Fibroblast of pulmonary artery (primary cell): Measurements from ENCODE around the gene CABLES1.

Experiments
- DNase-seq: peaks from one replicate; pipeline ENCODE4 v3.0.0-alpha.2; 2010; ENCODE audit warnings: low read depth
- H3K4me3 ChIP-seq: replicated peaks from 2 replicates; pipeline ENCODE4 v1.5.1; 2011; ENCODE audit warnings: low read depth, mild to moderate bottlenecking, control low read depth, low read length, moderate library complexity
- TF ChIP-seq, protein P1 (sequence below): IDR thresholded peaks from 2 replicates; pipeline ENCODE4 v1.5.1; 2011; ENCODE audit warnings: mild to moderate bottlenecking, control low read depth, low read length, inconsistent platforms; ENCODE audit errors: missing control alignments

Gene CABLES1

DNA sequence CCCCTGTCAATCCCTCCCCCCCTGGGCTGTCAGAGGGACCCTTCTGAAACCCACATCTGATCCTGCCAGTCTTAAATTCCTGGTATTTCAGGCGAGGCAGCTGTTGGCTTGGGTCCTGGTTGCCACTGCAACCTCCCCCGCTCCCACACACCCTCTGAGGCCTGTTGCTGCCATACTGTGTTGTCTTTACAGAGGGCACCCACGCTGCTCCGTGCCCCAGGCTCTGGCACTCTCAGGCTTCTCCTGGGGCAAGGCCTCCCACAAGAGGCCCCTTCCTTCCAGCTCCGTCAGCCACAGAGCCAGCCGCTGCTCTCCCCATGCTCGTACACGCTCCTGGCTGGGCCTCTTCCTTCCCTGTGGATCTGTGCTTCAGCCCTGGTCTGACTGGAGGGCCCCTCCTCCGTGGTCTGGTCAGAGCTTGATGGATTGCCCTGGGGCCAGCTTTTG, 8.6 kb downstream of the CABLES1 start:
- peak; percentile 35 for DNase-seq
- TF ChIP-seq, protein P1, sequence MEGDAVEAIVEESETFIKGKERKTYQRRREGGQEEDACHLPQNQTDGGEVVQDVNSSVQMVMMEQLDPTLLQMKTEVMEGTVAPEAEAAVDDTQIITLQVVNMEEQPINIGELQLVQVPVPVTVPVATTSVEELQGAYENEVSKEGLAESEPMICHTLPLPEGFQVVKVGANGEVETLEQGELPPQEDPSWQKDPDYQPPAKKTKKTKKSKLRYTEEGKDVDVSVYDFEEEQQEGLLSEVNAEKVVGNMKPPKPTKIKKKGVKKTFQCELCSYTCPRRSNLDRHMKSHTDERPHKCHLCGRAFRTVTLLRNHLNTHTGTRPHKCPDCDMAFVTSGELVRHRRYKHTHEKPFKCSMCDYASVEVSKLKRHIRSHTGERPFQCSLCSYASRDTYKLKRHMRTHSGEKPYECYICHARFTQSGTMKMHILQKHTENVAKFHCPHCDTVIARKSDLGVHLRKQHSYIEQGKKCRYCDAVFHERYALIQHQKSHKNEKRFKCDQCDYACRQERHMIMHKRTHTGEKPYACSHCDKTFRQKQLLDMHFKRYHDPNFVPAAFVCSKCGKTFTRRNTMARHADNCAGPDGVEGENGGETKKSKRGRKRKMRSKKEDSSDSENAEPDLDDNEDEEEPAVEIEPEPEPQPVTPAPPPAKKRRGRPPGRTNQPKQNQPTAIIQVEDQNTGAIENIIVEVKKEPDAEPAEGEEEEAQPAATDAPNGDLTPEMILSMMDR: no peak
- H3K4me3 ChIP-seq: no peak overlapping the region

DNA sequence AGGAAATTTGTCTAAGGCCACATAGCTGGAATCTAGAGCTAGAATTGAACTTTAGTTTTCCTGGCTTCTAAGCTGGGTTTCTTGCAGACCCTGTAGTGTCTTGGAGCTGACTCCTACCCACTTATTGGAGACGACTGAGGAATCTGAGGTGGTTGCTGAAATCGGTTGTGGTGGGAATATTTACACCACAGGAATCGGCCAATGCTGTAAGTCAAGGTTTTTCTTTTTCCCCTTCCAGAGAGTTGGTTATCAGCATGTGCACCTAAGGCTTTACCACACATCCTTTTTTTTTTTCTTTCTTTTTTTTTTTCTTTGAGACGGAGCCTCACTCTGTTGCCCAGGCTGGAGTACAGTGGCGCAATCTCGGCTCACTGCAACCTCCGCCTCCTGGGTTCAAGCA, 9.4 kb downstream of the CABLES1 start:
- no peak for DNase-seq
- TF ChIP-seq, protein P1: no peak

DNA sequence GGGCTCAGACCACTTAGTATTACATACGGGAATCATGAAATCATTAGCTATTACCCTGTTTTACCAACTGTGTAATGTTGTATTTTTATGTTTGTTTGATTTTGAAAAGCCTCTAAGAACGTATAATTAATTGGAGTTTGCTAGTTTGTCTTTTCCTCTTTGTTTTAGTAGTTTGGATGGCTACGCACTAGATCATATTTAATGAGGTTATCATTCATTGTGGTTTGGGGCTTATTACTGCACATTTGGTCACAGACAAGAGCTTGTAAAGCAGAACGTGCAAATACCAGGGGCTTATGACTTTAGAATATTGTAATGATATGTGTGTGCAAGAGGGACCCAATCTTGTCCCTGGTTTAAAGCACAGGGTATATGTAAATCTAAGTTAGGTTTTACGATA, 10.3 kb downstream of the CABLES1 start:
- TF ChIP-seq, protein P1: no peak

More for the DNA sequence above, 9.4 kb downstream of the CABLES1 start:
- no peak overlapping the region for H3K4me3 ChIP-seq

DNA sequence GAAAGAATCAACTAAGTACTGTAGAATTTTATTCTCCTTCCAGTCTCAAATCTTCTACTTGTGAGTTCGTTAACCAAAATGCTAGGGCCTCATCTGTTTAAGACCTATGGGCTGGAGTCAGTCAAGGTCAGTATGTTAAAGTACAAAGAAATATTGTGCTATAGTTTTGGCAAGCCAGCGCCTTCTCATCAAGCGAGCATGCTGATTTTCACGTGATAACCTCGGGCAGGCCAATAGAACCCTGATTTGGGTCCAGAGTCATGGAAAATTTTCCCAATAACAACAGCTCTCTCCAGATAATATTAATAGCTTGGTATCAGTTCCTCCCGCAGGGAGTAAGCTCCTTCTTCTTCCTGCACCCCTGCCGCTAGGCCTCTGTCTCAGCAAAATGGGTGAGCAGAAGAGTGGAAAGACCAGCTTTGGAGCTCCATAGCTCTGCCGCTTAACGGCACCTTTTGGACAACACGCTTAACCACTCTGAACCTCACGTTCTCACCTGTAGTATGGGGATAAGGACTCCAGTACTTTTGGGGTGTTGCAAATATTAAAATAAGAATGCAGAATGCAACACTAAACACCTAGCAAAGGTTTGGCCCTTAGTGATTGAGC, 11.7 kb downstream of the CABLES1 start:
- DNase-seq: no peak
- TF ChIP-seq, protein P1: no peak

More for the DNA sequence above, 10.3 kb downstream of the CABLES1 start:
- H3K4me3 ChIP-seq: no peak overlapping the region
- no peak for DNase-seq

DNA sequence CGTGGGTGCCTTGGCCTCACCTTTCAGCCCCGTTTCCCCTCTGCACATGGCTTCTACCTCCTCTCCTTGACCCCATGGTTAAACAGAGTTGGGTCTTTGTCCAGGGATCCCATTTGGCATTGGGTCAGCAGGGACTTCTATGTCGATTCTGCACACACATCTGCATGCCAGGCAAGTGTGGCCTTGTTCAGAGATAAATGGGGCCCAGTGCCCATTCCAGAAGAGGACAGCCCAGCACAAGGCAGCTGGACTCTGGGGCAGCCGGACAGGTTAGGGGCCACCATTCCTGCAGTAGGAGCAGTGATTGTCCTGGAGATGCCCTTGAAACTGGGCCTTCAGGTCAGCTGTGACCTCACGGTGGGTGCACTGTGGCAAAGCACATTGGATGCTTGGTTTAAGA, 13.1 kb downstream of the CABLES1 start:
- TF ChIP-seq, protein P1: no peak
- no peak overlapping the region for H3K4me3 ChIP-seq
- DNase-seq: no peak

More for the DNA sequence above, 11.7 kb downstream of the CABLES1 start:
- no peak overlapping the region for H3K4me3 ChIP-seq

DNA sequence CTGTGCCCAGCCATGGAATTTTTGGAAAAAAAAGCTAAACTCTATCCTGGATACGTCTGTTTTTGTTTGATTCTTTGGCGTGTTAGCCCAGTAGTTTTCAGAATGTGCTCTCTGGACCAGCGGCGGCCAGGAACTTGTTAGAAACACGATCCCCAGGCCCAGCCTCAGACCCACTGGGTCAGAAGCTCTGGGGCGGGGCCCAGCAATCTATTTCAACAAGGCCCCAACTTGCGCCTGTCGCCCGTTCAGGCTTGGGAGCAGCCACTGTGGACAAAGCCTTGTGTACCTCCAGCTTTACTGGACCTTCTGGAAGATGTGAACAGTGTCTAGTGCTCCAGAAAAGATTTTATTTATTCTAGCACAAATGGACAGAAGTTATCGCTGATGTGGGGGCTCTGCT, 14.3 kb downstream of the CABLES1 start:
- TF ChIP-seq, protein P1: no peak
- no peak overlapping the region for H3K4me3 ChIP-seq
- DNase-seq: no peak

DNA sequence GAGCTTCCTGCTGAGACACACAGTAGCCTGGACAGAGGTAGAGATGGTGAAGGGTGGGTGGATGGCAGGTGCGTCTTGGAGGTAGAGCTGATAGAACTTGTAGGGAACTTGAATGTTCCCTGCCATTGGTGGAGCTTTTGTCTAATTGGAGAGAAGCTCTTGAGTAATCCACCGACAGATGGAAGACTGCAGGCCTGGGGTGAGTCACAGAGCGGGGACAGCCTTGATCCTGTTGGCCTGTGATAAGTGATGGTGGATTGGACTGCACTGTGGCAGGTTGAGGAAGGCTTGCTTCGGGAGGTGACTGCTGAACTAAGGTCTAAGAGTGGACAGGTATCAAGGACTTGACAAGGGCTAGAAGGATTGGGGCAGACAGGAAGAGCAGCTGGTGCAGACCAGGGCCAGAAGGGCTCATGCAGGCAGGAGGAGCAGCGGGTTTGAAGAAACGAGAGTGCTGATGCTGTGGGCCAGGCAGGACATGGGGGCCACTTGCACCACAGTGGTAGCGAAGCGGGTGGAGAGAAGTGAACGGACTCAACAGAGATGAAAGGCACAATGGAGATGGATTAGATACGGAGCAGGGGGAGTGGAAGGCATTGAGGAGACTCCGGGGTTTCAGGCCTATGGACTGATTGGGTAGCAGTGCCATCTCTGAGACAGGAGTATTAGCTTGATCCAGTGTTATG, 16.3 kb downstream of the CABLES1 start:
- H3K4me3 ChIP-seq: no peak overlapping the region
- no peak for DNase-seq
- TF ChIP-seq, protein P1: no peak
